Superior temporal gyrus (tissue), 1 donor: ENCODE data around the gene RPL32.
"Not testable (repeated sequence)": the region's sequence is repeated elsewhere in the genome, so short reads cannot be mapped to it uniquely, and the experiment has no call there.

Experiments
- DNase-seq: peaks from one replicate; pipeline ENCODE4 v3.0.0-alpha.2; 2016; ENCODE audit errors: extremely low spot score

The RPL32 gene

DNA sequence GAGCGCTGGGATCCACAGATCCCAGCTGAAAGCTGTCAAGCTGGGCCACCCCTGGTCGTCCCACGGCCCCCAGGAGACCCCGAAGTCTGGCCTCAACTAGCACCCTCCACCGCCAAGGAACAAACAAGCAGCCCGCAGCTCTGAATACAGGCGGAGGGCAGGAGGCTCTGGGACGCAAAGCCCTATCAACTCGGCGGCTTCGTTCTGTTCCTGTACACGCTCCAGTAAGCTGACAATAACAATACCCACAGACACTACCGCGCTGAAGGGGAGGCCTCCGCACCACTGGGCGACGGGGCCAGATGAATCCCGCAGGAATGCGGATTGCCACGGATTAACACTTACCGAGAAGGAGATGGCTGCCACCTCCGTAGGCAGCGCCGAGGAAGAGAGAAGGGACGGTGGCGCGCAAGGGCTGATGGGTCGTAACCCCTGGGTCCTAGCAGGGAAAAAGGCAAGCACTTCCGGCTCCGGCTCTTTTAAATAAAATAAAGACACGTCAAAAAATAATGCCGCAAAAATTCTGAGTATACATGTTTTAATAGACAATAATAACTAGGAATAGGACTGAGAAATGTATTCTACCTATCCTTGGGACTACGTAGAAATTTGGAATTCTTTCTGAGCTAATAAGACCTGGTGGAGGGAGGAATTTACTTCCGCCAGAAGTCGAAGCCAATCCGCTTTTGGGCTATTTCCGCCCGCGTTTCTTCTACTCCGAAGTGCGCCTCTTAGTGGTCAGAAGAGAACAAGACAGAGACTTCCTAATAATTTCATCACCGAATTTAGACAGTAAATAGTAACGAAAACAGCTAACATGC is at the start of gene RPL32:
Gene RPL32, minus strand, starts transcription at position 417 of the 821 bp plus-strand sequence. CDS start 1,328 bp downstream, outside the sequence.
- DNase-seq: peak; percentile 99

DNA sequence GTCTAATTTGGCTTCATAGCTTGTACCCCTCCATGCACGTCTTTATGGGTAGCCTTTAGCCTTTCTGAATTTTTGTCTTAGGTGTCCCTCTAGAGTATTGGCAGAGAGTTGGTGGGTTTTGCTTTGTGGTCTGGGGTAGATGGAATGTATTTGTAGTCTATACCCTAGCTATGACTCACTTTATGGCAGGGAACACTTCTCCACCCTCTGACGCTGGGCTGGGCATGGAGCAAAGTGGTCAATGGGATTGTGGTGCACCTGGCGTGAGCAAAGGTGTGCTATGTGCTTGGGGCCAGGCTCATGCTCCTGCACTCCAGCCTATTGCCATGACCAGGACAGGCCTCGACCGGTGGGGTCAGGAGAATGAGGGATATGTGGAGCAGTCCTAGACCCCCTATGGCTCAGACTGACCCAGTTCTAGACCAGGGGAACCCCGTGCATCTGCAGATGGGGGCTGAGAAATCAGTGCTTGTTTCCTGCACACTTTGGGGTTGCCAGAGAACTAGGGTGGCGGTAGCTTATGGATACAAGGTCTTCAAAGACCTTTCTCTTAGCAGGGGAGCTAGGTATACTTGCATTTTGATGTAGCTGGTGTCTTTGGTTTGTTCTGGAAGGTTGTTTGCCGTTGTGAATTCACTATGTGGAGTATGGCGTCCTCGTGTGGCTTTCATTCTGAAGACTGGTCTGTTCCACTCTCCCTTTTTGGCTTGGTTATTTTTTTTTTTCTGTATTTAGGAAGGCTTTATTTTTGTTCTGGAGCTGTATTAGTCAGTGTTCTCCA is 49.4 kb upstream of the RPL32 start:
- peak; percentile 57 for DNase-seq

DNA sequence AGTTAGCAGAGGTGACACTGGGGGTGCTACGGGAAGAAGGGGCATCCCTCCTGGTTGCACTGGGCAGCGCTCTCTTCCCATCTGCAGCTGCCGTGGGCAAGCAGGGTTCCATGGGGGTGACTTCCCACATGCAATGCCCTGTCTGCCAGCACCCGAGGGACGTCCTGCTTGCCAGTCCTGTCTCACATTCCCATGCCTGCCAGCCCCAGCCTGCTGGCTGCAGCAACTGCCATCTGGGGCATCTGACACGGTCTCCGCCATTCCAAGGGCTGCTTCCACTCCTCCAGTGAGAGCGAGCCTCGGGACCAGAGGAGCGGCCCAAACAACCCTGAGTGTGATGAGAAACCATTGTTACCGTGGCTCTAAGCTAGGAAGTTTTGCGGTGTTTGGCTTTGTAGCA is 45.4 kb upstream of the RPL32 start:
- DNase-seq: no peak

DNA sequence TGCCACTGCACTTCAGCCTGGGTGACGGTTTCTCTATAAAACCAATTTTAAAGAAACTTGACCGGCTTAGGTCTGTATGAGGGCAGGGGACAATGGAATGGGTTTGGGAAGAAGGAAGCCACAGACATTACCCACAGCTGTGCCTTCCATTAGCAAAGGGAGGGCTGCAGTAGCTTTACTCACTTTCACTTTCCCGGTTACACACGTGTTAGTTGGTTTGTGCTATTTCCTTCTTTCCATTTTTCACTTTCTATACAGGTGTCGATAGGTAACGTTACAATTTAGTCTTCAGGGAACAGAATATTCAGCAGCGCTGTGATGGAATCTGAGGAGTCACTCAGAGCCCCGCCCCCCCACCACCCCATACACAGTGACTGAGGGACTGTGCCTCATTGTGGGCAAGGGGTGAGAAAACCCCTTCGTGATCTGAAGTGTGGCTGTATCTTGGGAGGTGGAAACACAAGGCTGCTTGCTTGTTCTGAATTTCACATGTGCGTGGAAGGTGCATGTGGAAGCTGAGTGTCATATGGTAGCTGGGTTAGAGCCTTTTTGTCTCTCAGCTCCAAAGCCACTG is 44.8 kb upstream of the RPL32 start:
- DNase-seq: no peak

DNA sequence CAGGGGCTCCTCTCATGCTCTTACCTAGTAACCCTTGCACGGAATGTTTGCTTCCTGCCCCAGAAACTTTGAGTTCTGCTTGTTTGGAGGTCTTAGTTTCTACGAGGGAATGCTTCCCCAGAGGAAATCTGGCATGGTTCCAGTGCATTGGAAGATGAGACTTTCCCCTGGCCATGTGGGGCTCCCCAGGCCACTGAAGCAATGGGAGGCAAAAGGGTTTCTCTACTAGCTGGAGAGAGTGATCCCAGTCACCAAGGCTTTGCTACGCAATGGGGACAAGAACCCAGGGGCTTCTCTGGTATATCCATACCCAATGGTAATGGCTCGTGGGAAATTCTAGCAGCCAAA is 44.2 kb upstream of the RPL32 start:
- DNase-seq: no peak

DNA sequence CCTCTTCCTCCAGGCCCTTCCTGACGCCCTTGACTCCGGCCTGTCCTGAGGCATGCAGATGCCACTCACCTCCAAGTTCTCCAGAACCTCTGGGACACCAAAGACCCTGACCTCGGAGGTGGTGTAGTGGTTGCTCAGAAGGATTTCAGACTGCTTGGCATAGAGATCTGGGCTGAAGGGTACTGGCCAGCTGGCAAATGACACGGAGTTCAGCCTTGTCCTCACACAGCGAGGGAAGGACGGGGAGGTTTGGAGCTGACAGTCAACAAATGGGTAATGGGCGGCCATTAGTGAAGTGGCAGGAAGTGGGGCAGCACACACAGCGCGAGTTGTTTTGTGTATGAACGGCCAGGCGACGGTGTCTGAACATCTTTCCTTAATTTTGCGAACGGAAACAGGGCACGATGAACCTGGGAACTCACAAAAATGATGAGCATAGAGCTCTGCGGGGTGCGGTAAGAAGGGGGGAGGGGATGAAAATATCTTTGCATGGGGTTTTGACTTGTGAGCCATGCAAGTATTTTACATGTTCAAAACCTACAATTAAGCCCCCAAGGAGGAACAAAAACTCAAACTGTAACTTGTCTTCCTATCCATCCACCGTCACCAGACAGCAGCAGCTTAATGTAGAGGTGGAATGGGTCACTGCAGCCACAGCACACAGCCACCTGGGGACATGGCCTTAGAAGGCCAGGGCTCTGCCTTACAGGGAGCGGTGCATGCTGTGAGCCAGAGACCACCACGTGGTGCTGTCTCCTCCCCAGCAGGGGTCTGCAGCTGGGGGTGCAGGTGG is 43.6 kb upstream of the RPL32 start:
- no peak for DNase-seq

DNA sequence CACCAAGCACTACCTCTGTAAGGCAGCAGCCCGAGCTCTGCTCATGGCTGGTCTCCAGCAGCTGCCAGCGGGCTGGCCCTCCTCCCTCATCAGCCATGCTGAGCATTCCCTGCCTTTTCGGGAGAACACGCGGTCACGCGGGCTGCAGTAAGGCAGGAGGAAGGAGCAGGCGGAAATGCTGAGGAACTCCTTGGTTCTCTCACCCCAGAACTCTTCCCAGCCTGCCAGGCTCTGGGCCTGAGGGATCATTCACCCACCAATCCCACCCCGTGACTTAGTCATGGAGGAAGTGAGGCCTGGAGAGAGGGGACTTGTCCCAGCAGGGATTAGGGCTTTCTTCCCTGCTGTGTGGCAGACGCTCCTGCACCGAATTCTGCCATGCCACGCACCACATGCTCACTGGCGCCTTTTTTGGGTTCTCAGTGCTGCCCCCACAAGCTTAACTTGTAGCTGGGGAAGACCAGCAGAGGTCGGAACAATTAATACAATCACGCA is 42.9 kb upstream of the RPL32 start:
- peak; percentile 74 for DNase-seq

DNA sequence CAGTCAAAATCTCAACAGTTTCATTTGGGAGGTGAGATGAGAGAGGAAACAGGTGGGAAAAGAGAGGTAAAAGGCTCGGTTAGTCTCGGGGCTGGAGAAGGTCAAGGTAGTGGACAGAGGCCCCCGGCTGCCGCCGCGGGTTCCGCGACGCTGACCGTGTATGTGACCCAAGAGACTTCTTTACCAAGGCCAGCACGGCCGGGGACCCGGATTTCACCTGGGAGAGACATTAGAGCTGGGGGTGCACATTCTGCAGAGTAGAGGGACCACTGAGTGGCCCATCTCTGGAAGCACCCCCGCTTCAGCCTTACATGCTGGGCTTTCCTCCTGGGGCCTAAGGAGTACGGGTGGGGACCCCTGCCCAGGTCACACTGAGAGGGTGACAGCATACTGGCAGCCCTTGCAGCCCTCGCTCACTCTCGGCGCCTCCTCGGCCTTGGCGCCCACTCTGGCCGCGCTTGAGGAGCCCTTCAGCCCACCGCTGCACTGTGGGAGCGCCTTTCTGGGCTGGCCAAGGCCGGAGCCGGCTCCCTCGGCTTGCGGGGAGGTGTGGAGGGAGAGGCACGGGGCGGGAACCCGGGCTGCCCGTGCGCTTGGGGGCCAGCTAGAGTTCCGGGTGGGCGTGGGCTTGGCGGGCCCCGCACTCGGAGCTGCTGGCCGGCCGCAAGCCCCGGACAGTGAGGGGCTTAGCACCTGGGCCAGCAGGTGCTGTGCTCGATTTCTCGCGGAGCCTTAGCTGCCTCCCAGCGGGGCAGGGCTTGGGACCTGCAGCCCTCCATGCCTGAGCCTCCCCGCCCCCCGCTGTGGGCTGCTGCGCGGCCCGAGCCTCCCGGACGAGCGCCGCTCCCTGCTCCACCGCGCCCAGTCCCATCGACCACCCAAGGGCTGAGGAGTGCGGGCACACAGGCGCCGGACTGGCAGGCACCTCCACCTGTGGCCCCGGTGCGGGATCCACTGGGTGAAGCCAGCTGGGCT is 41.3 kb upstream of the RPL32 start:
- DNase-seq: no peak

DNA sequence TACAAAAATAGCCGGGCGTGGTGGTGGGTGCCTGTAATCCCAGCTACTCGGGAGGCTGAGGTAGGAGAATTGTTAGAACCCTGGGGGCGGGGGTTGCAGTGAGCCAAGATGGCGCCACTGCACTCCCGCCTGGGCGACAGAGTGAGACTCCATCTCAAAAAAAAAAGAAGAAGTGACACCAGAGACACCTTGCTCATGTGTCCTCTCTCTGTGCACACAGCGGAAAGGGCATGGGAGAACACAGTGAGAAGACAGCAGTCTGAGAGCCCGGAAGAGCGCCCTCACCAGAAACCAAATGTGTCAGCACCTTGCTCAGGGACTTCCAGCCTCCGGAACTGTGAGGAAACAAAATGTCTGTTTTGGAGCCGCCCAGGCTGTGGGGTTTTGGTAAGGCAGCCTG is 40.5 kb upstream of the RPL32 start:
- DNase-seq: not testable (repeated sequence)

DNA sequence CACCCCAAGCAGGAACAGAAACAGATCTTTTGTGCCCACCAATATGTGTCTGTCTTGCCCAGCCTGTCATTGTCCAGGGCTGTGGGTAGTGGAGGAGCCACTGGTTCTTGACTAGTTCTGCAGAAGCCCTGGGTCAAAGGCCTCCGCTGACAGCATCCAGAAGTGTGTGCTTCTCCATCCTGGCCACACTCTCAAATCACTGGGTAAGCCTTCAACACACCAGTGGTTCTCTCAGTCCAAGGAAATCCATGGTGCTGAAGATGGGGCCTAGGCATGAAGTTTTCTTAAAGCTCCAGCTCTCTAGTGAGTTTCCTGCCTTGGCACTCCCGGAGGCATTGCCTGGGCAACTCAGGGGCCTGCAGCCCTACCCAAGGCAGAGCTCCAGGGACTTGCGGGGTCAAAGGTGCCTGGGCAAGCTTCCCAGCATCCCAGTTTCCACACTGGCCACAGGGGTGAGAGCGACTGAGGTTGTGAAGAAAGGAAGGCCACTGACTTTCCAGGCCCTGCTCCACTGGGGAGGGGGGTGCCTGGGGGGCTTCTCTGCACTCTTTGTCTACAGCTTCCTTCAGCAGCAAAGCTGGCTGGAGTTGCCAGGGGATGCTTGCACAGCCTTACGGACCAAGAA is 37.9 kb upstream of the RPL32 start:
- DNase-seq: no peak

DNA sequence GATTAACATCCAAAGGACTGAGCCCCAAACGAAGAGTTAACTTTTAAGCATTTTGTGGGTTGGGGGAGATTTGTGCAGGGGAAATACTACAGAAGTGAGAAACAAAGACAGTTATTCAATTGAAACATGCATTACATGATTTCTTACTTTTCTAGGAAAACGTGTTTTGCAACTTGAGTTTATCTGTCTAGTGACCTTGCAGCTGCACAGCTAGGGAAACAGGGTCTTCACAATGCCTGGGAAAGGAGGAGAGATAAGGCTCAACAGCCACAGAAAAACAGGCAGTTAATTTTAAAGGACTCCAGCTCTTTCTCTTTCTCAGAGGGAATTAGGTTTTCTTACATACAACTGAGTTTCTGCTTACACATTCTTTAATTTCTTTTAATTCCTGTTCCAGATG is 37.4 kb upstream of the RPL32 start:
- DNase-seq: not testable (repeated sequence)

DNA sequence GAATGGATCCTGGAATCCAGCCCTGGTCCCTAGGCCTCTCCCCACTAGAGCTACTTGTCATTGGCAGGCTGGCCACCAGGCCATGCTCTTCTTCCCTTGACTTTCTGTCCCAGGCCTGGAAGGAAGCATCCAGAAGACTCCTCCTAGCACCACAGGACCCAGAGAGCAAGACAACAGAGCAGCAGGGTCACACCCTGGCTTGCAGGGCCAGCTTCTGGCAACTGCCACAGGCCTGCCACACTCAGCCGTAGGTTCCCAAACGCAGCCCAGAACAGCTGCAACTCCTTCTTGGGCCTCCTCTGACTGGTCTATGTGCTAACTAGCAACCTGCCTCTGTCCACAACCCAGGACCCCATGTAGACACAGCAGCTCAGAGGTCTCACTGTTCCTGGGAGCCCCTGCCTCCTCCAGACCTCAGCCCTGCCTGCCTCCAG is 36.8 kb upstream of the RPL32 start:
- no peak for DNase-seq

DNA sequence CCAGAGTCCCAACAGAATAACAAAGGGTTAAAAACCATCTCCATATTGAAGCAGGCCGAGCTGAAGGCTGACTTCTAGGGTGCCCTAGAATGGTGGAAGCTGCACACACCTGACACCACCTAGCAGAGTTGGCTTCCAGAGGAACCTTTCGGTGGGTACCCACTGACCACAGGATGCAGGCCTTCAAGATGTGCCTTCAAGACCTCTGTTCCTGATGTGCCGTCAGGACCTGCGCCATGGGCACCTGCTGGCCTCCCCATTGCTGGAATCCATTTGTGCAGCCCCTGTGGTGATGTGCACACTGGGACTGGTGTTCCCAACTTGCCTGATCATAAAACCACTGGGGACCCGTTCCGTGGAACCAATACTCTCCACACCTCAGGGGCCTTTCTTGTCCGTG is 35.7 kb upstream of the RPL32 start:
- DNase-seq: no peak

DNA sequence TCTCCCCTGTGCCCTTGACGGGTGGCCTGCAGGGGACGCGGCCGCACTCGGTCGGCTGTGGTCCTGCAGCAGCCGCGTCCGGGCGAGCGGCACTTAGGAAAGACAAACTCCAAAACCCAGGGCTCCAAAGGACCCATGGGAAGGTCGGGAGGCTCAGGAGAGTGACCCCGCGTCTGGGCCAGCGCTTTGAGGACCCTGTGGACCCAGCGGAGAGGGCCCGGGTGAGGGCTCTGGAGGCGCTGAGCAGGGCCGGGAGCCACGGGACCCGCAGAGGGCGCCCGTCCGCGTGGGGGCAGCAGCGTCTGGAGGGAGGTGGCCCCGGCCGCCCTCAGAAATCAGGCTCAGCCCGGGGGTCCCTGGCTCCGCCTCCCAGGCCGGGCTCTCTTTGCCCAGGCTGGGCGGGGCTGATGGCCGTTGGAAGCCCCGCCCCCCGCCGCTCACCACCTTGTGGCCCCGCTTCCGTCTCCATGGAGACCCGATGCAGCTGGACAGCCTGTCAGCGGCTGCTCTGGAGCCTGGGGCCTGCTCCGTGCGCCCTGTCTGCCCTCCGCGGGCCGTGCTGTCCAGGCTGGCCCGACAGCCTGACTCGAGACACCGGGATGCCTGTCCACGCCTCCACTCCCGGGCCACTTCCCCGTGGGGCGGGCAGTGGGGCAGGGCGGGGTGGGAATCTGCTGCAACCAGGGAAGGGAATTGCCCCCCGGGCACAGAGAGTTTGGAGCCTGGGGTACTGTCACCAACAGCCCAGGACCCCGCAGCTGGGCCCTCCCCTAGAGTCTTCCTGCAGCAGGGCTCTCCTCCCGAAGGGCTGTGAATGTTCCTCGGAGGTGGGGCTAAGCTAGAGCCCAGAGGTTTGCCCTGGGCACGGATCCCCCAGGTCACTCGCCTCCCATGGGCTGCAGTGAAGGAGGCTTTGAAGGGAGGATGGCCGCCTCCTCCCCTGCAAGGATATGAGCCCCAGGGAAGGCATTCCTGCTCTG is 34.8 kb upstream of the RPL32 start:
- DNase-seq: no peak

DNA sequence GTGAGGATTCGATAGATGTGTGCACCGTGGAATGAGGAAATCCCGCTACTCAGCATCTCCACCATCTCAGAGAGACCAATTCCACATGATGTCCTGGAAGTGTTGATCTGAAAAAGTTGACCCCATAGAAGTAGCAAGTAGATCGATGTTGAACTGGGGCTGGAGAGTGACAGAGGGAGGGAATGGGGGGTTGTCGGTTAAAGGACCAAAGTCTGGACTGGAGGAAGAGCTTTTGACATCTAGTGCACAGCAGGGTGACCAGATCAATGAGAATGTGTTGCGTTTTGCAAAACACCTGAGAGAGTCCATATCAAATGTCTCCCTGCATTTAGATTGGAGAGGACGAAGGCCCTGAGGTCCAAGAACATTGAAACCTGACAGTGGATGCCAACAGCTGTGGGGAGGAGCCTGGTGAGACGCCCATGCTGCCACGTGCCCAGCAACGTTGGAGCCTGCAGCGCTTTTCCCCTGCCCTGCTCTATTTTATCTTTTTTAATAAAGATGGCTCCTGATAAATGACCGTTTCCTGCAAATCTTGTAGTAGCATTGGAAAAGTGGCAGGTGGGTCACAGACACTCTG is 30.1 kb upstream of the RPL32 start:
- DNase-seq: no peak

DNA sequence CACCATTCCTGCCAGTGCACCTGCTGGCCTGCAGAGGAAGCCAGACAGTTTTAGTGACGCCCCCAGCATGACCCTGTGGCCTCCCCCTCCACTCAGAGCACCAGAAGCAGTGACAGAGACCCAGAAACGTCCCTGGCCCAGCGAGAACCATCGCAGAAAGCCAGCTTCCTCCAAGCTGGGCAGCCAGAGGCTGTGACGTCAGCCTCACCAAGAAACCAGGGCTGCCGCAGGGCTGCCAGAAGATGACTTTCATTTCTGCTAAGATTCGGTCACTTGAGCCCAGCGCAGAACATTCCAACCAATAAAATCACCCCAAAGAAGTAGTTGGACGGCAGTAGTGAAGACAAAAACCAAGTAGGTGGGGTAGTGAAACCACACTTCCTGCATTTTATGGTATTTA is 29.6 kb upstream of the RPL32 start:
- no peak for DNase-seq

DNA sequence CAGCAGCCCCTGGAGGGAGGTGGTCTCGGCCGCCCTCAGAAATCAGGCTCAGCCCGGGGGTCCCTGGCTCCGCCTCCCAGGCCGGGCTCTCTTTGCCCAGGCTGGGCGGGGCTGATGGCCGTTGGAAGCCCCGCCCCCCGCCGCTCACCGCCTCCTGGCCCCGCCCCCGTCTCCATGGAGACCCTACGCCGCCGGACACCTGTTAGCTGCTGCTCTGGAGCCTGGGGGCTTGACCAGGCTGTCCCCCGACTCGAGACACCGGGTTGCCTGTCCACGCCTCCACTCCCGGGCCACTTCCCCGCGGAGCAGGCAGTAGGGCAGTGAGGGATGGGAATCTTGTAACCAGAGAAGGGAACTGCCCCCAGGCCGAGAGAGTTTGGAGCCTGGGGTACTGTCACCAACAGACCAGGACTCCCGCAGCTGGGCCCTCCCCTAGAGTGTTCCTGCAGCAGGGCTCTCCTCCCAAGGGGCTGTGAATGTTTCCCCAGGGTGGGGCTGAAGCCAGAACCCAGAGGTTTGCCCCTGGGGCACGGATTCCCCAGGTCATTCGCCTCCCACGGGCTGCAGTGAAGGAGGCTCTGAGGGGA is 27.8 kb upstream of the RPL32 start:
- DNase-seq: no peak
